Progenitor cell of endocrine pancreas (in vitro differentiated cells): ENCODE results near the gene ASPG. TPM values are rescaled to one million over a fixed set of nuclear protein-coding genes. Genes with fewer than 3 reads are reported as not detected.

Source experiments
- DNase-seq: peaks from one replicate; pipeline ENCODE4 v3.0.0; 2021; ENCODE audit warnings: low spot score; ENCODE audit not compliant: unreplicated experiment
- H3K27ac Mint-ChIP-seq: 2 replicates; pipeline ENCODE4 v1.8.0; 2021; ENCODE audit warnings: mild to moderate bottlenecking, moderate library complexity, mixed read lengths
- H3K27me3 Mint-ChIP-seq: 2 replicates; pipeline ENCODE4 v1.8.0; 2021; ENCODE audit warnings: mixed read lengths
- H3K36me3 Mint-ChIP-seq: 2 replicates; pipeline ENCODE4 v1.8.0; 2022; ENCODE audit warnings: mixed read lengths; ENCODE audit not compliant: insufficient read depth
- H3K4me1 Mint-ChIP-seq: 2 replicates; pipeline ENCODE4 v1.8.0; 2021; ENCODE audit warnings: low read depth, mixed read lengths
- H3K4me3 Mint-ChIP-seq: 2 replicates; pipeline ENCODE4 v1.8.0; 2021; ENCODE audit warnings: low read depth, mild to moderate bottlenecking, moderate library complexity, mixed read lengths
- H3K9me3 Mint-ChIP-seq: 2 replicates; pipeline ENCODE4 v1.8.0; 2021; ENCODE audit warnings: low read depth, mixed read lengths
- CTCF ChIP-seq: fragments of 200-600 bp; sonication (generic); IDR thresholded peaks from one replicate; pipeline ENCODE4 v1.5.0; 2021; ENCODE audit warnings: antibody characterized with exemption, mild to moderate bottlenecking; ENCODE audit not compliant: unreplicated experiment
- total RNA-seq: library from RNA; stranded (reverse); gene quantifications from 2 replicates; pipeline ENCODE4 v1.2.1, GENCODE V29; 2021

Gene ASPG
- total RNA-seq, 1 donor from 2014 or later, result not detected

DNA sequence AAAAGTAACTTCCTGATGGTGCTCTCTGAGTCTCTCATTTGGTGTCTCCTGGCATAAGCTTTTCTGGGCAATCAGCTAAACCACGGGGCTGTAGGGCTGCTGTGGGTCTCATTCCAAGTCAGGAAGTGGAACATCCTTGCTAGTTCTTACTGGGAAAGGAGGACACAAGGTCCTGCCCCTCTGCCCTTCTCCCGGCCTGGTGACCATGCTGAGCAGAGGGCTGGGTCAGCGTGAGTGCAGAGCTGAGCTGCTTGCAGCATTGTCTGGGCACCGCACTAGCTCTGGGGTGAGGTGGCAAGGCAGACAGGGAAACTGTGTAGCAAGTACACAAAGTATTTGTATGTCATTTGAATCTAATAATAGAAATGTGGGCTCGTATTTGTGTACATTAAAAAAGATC, 45.0 kb upstream of the ASPG start:
- DNase-seq, result no peak
- peaks cover 18% of the 10 kb centered on the region for H3K27me3 Mint-ChIP-seq
- peaks cover 4% of the 10 kb centered on the region for H3K4me1 Mint-ChIP-seq
- no peak overlapping the region for H3K4me3 Mint-ChIP-seq
- TF ChIP-seq CTCF, result no peak
- H3K9me3 Mint-ChIP-seq, result no peaks in the 10 kb centered on the region
- H3K36me3 Mint-ChIP-seq, result no peaks in the 10 kb centered on the region
- H3K27ac Mint-ChIP-seq, result no peak overlapping the region

- TF ChIP-seq CTCF, result no peak
- H3K4me3 Mint-ChIP-seq, result no peak overlapping the region
- DNase-seq, result no peak
- no peak overlapping the region for H3K27ac Mint-ChIP-seq
- no peaks in the 10 kb centered on the region for H3K36me3 Mint-ChIP-seq
- no peaks in the 10 kb centered on the region for H3K4me1 Mint-ChIP-seq
- peaks cover 18% of the 10 kb centered on the region for H3K27me3 Mint-ChIP-seq
- no peaks in the 10 kb centered on the region for H3K9me3 Mint-ChIP-seq
Observed at GRCh38 chr14:104041430-104042104, 43.9 kb upstream of the ASPG start.

- Mint-ChIP-seq H3K36me3 (no peaks in the 10 kb centered on the region), H3K4me1 (no peaks in the 10 kb centered on the region), H3K27me3 (peaks cover 14% of the 10 kb centered on the region), H3K4me3 (no peak overlapping the region), H3K9me3 (no peaks in the 10 kb centered on the region), H3K27ac (no peak overlapping the region)
- no peak for DNase-seq
- no peak for TF ChIP-seq CTCF
Observed at GRCh38 chr14:104044016-104044415, 41.5 kb upstream of the ASPG start.

DNA sequence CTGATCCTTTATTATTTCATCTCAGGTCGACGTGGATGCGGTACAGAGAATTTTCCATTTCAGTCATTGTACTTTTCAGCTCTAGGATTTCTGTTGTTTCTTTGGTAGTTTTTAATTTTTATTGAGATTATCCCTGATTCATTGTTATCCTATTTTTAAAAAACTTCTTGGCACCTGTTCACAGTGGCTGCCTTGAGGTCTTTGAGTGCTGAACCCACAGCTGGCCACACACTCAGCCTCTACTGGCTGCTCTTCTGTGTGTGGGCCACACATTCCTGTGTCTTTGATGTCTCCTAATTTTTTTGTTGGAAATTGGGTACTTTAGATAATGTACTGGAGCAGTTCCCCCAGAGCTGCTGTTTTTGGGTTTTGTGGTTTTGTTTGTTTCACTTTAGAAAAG, 37.7 kb upstream of the ASPG start:
- Mint-ChIP-seq H3K4me1 (no peaks in the 10 kb centered on the region), H3K27ac (no peak overlapping the region), H3K36me3 (no peaks in the 10 kb centered on the region), H3K27me3 (peaks cover 5% of the 10 kb centered on the region), H3K4me3 (no peak overlapping the region), H3K9me3 (no peaks in the 10 kb centered on the region)
- DNase-seq, result no peak
- no peak for TF ChIP-seq CTCF

- DNase-seq, result no peak
- H3K36me3 Mint-ChIP-seq, result no peaks in the 10 kb centered on the region
- peaks cover 5% of the 10 kb centered on the region for H3K27me3 Mint-ChIP-seq
- H3K4me1 Mint-ChIP-seq, result no peaks in the 10 kb centered on the region
- H3K4me3 Mint-ChIP-seq, result no peak overlapping the region
- no peak overlapping the region for H3K27ac Mint-ChIP-seq
- no peaks in the 10 kb centered on the region for H3K9me3 Mint-ChIP-seq
- no peak for TF ChIP-seq CTCF
Observed at GRCh38 chr14:104048758-104049507, 36.6 kb upstream of the ASPG start.
